GM19395 (cell line): ENCODE measurements around the gene FCHO1.

ENCODE experiments used
- ATAC-seq: cut with Tn5 transposase; IDR thresholded peaks from one replicate; pipeline ENCODE4 v1.9.1; 2021; ENCODE audit warnings: mild to moderate bottlenecking, moderate library complexity; ENCODE audit not compliant: unreplicated experiment

Gene FCHO1

DNA sequence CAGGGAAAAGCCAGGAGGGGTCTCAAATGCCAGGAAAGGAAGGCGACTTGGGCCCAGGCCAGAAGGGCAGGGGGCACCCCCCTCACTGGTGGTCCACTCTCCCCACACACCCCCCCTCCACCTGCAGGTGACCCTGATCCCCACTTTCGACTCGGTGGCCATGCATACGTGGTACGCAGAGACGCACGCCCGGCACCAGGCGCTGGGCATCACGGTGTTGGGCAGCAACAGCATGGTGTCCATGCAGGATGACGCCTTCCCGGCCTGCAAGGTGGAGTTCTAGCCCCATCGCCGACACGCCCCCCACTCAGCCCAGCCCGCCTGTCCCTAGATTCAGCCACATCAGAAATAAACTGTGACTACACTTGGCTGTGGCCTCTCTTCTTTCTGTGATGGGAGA lies 17.1 kb upstream of the FCHO1 start:
- no peak for ATAC-seq

DNA sequence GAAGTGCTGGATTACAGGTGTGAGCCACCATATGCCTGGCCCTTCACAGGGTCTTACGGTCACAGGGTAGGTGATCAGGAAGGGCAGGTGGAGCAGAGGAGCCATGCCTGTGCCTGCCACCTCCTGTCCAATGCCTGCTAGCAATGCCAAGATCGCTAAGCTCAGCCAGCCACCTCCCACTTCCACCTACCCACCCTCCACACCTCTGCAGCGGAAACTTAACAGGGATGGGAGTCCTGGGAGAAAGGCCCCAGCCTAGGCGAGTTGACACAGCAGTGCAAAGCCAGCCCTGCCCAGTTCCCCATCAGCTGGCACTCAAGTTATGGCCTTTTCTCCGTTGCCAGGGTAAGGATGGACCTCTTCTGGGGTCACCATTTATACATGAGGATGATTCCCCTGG lies 15.9 kb upstream of the FCHO1 start:
- no peak for ATAC-seq

DNA sequence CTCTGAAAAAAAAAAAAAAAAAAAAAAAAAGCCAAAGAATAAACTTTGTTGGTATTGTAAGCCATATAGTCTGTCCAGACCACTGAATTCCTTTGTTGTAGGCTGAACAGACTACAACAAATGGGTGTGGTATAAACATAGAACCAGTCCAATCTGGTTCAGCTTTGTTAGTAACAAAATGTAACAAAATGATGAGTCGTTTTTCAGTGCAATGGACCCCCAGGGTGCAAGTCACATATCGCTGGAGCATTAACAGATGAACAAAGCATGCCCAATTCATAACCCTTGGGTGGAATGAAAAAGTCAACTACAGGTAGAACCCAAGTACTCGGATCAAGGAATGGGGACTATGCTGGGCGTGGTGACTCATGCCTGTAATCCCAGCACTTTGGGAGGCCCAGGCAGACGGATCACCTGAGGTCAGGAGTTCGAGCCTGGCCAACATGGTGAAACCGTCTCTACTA lies 13.6 kb upstream of the FCHO1 start:
- no peak for ATAC-seq

DNA sequence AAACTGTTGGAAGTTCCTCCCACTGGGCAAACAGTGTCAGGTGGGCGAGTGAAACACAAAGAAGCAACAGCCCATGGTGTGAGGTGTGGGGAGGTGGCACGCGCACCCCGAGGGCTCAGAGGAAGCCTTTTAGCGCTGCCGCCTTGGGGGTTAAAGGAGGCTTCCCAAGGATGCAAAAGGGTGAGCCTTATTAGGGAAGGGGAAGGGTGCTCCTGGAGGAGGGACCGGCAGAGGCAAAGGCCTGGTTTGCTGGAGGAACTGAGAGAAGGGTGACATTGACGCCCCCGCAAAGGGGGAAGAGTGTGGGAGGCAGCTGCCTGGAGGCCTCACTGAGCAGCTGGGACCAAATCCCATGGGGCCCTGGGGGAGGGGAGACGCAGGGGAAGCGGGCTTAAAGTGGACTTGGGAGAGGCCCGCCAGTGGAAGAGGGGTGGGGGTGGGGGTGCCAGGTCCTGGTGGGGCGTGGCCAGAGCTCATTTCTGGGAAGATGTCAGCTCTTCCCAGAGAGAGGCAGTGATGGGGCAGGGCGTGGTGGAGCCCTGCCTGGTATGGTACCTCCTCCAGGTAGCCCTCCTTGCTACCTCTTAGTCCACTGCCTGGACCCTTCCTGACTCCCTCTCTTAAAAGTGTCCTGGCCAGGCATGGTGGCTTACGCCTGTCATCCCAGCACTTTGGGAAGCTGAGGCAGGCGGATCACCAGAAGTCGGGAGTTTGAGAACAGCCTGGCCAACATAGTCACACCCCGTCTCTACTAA lies 12.0 kb upstream of the FCHO1 start:
- ATAC-seq, result no peak

DNA sequence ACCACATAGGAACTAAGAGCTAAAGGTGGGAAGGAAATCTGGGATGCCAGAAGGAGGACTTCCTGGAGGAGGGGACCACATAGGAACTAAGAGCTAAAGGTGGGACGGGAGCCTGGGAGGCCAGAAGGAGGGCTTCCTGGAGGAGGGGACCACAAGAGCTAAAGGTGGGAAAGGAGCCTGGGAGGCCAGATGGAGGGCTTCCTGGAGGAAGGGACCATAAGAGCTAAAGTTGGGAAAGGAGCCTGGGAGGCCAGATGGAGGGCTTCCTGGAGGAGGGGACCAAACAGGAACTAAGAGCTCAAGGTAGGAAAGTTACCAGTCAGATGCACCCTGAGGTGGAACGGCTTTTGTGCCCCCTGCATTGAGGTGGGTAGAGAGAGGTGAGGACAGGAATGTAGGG lies 9.8 kb upstream of the FCHO1 start:
- ATAC-seq, result no peak

DNA sequence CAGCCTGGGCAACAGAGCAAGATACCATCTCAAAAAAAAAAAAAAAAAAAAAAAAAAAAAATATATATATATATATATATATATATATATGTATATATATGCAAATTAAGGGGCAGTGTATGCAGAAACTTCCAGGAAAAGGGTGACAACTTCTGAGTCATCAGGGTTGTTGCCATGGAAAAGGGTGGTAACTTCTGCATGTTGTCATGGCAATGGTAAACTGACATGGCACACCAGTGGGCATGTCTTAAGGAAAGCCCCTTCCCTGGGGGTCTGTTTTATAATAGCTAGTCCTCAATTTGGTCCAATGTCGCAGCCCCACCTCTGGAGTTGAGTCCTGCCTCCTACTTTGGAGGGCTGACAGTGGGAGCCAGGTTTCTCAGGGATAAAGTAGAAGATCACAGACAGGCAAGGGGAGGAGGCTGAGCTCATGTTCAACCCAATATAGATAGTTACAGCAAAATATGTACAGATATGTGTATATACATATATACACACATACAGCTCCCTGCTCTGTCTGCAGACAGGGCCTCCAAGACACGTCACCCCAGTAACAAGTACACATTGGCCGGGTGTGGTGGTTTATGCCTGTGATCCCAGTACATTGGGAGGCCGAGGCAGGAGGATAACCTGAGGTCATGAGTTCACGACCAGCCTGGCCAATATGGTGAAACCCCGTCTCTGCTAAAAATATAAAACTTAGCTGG lies 7.2 kb upstream of the FCHO1 start:
- ATAC-seq, result no peak

DNA sequence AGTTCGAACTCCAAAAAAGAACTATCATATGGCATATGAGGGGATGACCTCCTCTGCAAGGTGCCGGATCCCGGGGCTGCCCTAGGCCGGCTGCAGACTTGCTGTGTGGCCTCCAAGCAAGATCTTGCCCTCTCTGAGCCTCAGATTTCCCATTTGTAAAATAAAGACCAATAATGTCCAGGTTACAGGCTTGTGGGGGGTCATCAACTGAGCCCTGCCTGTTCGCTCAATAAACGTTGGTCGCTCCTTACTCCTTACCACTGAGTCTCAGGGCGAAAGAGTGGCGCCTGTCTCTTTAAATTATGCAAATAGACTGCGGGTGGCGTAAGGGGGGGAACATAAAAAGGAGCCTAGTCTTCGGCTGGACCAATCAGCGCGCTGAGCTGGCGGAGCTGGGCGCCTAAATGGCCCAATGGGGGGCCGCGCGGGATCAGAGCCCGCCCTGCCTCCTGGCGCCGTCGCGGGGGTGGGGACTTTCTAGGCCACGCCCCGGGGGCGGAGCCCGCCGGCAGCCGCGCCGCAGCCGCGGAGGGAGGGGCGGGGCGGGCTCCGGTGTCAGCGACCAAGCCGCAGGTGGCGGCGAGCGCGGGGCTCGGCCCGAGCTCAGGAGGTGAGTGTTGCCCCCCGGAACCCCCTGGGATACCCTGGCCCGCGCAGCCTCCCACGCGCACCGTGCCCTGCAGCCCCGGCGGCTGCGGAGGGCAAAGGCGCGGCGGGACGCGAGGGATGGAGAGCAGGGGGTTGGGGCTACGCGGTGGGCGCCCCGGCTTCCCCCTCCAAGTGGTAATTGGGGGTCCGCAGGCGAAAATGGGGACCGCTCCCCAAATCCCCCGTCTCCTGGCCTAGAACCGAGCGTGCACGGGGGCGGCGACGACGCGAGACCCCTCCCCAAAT lies 3.8 kb upstream of the FCHO1 start:
- peak; percentile 66 for ATAC-seq

DNA sequence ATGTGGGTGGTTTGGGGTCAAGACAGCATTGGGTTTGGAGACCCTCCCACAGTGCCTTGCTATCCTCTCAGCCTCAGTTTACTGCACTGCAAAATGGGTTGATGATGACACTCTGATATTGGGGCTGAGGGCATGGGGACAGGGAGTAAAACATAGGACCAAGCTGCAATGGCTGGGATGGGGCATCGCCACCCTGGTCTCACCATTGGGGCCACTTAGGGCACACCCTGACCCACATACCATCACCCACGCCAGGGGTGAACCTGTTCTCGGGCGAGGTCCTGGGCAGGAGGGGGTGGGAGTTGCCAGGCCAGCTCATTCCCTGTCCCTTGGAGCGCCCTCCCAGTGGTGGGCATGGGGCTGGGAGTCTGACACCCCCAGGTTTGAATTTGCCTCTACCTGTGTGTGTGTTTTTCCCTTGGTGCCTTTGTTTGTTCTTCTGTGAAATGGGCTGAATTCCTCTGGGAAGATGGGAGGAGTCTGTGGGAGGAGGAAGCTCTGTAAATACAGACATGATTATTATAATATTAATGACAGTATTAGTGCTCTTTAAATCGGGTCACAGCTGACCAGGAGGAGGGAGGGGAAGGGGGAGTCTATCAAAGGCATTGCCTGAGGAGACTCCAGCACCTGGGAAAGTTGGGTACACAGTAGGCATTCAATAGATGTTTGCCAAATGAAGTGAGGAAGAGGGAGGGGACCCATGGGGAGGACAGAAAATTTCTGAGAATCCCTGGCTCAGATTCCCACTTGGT lies 2.2 kb upstream of the FCHO1 start:
- no peak for ATAC-seq

DNA sequence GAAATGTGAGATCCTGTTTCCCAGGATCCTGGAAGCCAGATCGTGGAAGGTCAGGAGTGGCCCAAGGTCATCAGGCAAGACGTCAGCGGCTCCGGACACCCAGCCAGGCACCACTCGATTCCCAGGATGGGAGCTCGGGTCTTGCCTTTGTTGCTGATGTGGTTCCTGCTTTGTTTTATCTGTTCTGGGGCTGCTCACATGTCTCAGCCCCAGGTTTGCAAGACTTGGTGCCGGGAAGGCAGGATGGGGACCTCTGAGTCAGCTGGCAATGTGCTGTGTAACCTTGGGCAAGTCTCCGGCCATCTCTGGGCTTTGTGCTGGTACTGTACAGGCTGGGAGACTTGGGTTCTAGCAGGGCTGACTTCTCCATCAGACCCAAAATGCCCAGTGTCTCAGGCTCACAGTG lies 1.4 kb upstream of the FCHO1 start:
- ATAC-seq, result no peak

DNA sequence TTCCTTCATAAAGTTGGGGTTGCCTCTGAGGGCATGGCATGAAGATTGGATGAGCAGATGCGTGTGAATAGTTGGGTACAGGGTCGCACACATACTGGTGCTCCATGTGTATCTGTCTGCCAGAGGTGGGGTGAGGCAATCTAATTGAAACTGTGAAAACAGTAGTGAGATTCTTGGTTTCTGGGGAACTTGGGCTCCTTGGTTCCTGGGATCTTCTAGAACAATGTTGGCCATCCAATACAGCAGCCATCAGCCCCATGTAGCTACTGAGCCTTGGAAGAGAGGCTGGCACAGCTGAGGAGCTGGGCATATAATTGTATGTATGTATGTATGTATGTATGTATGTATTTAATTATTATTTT lies 616 bp downstream of the FCHO1 start:
- no peak for ATAC-seq

DNA sequence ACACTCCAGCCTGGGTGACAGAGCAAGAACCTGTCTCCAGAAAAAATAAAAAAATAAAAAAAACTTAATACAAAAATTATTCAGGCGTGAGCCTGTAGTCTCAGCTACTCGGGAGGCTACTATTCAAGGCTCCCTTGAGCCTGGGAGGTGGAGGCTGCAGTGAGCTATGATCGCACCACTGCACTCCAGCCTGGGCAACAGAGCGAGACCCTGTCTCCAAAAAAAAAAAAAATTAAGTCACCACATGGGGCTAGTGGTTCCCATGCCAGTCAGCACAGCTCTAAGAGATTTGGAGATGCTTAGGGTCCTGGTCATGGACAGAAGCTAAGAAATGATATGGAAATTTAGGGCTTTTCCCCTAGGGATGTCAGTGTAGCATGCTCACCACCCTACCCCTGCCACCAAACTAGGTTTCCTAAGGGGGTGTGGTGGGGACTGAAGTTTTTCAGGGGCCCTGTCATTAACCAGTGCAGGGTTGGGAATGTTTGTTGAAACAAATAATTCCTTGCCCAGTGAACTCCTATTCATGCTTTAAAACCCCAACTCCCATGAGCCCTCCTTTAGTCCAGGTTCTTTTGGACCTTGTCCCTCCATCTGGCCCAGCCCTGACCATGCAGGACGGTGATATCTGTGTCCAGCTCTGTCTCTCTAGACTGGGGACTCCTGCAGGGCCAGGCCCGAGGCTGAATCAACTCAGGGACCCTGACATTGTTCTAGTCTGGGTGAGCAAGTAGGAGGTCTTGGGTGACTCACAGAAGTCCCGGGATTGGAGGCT lies 1.8 kb downstream of the FCHO1 start:
- ATAC-seq, result no peak

DNA sequence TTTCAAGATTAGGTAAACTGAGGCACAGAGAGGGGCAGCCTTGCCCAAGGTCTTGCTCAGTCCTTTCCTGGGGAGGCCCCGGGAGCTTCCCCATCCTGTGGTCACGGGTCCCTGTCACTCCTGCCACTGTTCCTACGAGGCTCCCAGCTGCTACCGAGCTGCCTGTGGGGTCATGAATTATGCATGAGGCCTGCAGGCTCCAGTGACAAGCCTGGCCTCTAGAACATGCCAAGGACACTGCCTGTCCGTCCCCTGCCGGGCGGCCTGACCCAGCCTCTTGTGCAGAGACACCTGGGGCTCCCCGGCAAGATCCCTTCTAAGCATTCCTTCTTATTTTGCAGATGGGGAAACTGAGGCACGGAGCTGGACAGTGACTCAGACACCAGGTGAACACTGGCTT lies 2.7 kb downstream of the FCHO1 start:
- ATAC-seq, result no peak

DNA sequence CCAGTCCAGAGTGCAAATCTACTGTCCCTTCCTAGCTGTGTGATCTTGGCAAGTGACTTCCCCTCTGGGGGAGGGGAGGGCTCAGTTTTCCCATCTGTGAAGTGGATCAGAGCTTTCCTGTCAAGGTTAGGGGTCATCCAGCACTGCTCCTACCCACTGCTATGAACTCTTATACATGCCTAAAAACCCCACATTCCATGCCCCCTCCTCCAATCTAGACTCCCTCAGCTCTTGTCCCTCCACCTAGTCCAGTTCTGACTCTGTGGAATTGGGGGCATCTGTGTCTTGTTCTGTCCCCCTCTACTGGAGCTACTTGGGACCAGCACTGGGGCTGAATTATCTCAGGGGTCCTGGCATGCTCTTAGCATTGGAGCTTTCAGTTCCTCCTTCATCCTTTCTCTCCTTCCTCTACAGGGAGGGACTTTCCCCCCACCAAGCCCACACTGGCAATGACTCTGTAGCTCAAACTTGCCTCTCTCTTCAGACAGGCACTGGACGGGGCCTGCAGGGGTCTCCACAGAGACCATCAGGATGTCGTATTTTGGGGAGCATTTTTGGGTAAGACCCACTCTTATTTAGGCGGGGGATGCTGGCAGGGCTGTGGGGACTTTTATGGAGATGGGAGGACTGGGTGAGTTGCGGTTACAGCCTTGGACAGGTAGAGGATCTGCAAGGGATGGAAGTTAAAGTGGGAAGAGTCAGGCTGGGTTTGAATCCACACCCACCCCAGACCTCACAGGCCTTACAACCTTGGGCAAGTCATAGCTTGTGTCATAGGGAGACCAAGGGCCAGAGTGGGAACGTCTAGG lies 3.6 kb downstream of the FCHO1 start:
- no peak for ATAC-seq

DNA sequence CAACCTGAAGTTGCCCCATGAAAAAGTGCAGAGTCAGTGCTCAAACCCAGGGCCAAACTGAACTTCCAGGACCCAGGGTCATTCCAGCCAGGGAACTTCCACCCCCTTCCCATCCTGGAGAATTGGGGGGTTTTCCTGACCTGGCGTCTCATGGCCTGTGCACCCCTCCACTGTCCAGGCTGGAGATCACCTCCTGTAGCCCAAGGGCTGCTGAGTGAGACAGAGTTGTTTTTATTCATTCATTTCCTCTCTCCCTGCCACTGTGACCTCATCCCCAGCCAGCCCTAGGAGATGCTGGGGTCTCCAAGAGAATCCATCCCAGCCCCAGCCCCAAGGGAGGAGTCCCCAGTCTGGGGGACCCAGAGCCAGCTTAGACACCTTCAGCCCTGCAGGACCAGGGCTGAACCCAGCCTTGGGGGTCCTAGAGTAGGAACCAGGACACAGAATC lies 4.2 kb downstream of the FCHO1 start:
- no peak for ATAC-seq

DNA sequence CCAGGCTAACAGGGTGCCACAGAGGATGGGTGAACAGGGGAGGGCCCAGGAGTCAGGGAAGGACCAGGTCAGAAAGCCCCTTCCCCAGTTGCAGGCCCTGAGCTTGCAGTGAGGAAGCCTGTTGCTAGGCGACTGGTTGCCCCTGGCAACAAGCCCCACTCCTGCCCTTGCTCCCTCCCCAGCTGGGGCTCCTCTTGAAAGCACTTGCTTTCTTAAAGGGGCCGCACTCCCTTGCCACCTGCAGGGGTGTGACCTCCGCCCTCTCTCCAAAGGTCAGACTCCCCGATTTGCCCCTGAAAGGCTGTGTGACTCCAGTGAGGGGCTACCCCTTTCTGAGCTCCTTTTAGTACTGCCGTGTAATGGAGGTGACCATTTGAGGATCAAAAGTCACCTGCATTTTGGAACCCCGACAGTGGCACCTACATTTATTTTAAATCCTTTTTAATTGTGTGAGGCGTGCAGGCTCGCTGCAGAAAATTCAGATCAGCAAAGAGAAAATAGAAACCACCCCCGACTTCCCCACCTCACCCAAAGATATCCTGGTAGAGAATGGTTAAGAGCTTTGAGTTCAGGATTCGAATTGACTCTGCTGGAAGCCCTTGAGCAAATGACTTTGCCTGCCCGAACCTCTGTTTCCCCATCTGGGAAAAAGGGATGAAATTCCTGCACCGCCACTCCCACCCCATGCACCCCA lies 4.8 kb downstream of the FCHO1 start:
- ATAC-seq, result no peak

DNA sequence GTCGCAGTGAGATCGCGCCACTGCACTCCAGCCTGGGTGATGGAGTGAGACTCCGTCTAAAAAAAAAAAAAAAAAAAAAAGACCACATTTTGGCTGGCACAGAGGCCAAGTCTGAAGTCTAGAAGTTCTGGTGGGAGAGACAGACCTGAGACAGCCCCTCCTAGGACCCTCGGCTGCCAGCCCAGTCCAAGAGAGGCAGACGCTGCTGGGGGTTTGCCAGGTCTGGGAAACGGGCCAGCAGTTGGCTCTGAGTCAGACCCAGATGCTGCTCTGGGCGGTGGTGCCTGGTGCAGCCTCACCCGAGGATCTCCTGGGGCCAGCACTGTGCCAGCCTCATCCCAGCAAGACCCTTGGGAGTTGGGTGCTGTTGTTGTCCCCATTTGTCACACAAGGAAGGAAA lies 5.8 kb downstream of the FCHO1 start:
- ATAC-seq, result no peak

DNA sequence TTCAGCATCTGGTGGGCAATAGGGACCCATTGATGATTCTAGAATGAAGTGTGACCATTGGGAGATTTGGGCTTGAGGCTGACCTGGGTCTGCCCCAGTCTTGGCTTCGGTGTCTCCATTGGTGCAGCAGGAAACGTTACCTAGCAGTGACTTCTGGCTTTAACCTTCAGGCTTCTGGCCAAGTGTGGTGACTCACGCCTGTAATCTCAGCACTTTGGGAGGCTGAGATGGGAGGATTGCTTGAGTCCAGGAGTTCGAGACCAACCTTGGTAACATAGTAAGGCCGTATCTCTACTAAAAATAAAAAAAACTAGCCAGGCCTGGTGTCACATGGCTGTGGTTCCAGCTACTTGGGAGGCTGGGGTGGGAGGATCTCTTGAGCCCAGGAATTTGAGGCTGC lies 7.2 kb downstream of the FCHO1 start:
- ATAC-seq, result no peak

DNA sequence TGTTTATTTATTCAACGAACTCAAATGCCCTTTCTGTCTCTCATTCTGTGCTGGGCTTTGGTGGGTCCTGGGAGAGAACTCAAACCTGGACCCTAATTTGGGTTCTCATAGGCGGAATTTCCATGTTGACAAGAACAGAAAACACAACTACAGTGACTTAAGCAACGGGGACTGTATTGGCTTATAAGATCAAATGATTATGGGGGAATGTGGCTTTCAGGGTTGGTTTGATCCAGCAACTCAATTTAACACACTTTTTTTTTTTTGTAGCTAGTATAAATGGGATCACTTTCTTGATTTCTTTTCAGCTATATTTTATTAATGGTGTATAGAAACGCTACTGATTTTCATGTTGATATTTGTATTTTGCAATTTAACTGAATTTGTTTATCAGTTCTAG lies 9.9 kb downstream of the FCHO1 start:
- no peak for ATAC-seq
